ENCODE results near the gene PARP6. TPM values are rescaled to one million over a fixed set of nuclear protein-coding genes. Genes with fewer than 3 reads are reported as not detected.

PARP6 gene
- total and polyA plus RNA-seq, 2 of the 8 experiments (the other 6 are each of a cell fraction or from before 2014, with no cell fraction given): 39.8 to 45.3 TPM

GRCh38 chr15:72319985-72320671 is 47.8 kb upstream of the PARP6 start, which contains the start of gene CELF6 (continued):
- 0 out of 2 replicates have a peak, but pooled peaks have one; percentile 20 for TF ChIP-seq JUN (IDR thresholded peaks at IDR 0.05; ENCODE audit: low read depth, low read length)

Measured in H1 (cell line).